Measurements from ENCODE around the gene CCL13. TPM values are rescaled to one million over a fixed set of nuclear protein-coding genes. Genes with fewer than 3 reads are reported as not detected.

Gene CCL13
- total RNA-seq, 1 experiment from 2014 or later, result not detected

GRCh38 chr17:34368946-34369500, 12.7 kb downstream of the CCL13 start:
- H3K27me3 ChIP-seq (ENCODE audit: control insufficient read depth, insufficient read depth, low read length), result no peaks in the 10 kb centered on the region
- H3K36me3 ChIP-seq (replicated peaks; ENCODE audit: control insufficient read depth, insufficient read depth, low read length), result no peaks in the 10 kb centered on the region
- no peak for DNase-seq
- no peak overlapping the region for H3K4me3 ChIP-seq (ENCODE audit: insufficient read depth, low read depth, low read length)

GRCh38 chr17:34369571-34369970, 13.3 kb downstream of the CCL13 start:
- H3K4me3 ChIP-seq (ENCODE audit: insufficient read depth, low read depth, low read length), result no peak overlapping the region
- no peaks in the 10 kb centered on the region for H3K36me3 ChIP-seq (replicated peaks; ENCODE audit: control insufficient read depth, insufficient read depth, low read length)
- H3K27me3 ChIP-seq (ENCODE audit: control insufficient read depth, insufficient read depth, low read length), result no peaks in the 10 kb centered on the region
- no peak for DNase-seq

DNA sequence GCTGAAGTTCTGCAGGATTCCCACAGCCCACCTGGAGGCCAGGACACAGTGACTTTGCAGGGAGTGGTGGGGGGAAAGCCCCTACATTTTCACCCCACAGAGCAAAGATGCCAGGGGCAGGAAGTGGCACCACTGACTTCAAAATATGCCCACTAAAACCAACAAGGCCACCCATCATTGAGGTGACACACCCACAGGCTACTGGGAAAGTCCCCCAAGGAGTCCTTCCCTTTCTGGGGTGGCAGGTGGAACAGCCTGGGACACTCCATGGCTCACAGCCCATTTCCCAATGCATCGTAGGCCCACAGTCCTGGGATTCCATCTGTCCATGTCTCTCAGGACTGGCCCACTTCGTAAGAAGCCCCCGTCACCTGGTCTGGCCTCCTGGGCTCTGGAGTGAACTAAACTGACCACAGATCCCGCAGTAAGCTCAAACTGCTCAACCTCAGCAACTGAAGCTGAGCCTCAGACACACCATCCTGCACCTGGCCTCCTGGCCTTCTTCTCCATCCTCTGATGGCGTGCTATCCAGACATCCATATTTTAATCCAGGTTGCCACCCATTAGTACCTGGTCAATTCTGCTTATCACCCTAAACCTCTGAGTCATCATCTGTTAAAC, 14.2 kb downstream of the CCL13 start:
- Histone ChIP-seq H3K36me3 (replicated peaks; ENCODE audit: control insufficient read depth, insufficient read depth, low read length) (no peaks in the 10 kb centered on the region), H3K4me3 (ENCODE audit: insufficient read depth, low read depth, low read length) (no peak overlapping the region), H3K27me3 (ENCODE audit: control insufficient read depth, insufficient read depth, low read length) (no peaks in the 10 kb centered on the region)
- DNase-seq, result no peak

GRCh38 chr17:34370997-34371395, 14.7 kb downstream of the CCL13 start:
- H3K27me3 ChIP-seq (ENCODE audit: control insufficient read depth, insufficient read depth, low read length), result no peaks in the 10 kb centered on the region
- no peak for DNase-seq
- no peak overlapping the region for H3K4me3 ChIP-seq (ENCODE audit: insufficient read depth, low read depth, low read length)
- no peaks in the 10 kb centered on the region for H3K36me3 ChIP-seq (replicated peaks; ENCODE audit: control insufficient read depth, insufficient read depth, low read length)

GRCh38 chr17:34371405-34372100, 15.3 kb downstream of the CCL13 start:
- no peaks in the 10 kb centered on the region for H3K36me3 ChIP-seq (replicated peaks; ENCODE audit: control insufficient read depth, insufficient read depth, low read length)
- H3K27me3 ChIP-seq (ENCODE audit: control insufficient read depth, insufficient read depth, low read length), result no peaks in the 10 kb centered on the region
- H3K4me3 ChIP-seq (ENCODE audit: insufficient read depth, low read depth, low read length), result no peak overlapping the region
- no peak for DNase-seq

DNA sequence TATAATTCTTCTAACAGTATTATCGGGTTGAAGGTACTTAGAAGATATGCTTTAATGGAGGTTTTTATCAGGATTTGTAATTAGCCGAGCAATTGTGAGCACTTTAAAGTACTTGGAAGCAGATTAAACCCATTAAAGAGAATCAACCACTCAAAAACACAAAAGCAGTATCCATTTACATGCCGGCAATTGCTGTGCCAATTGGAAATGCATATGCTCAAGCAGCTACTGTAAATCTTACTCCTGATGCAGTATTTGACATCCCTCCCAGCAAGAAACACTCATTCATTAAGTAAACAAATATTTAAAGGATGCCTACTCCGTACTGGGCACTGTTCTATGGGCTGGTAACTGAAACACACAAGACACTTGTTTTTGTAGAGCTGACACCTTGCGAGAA, 18.2 kb downstream of the CCL13 start:
- Histone ChIP-seq H3K27me3 (ENCODE audit: control insufficient read depth, insufficient read depth, low read length) (no peaks in the 10 kb centered on the region), H3K4me3 (ENCODE audit: insufficient read depth, low read depth, low read length) (no peak overlapping the region), H3K36me3 (replicated peaks; ENCODE audit: control insufficient read depth, insufficient read depth, low read length) (no peaks in the 10 kb centered on the region)
- DNase-seq, result no peak

GRCh38 chr17:34375426-34375997, 19.2 kb downstream of the CCL13 start:
- DNase-seq, result no peak
- H3K4me3 ChIP-seq (ENCODE audit: insufficient read depth, low read depth, low read length), result no peak overlapping the region
- no peaks in the 10 kb centered on the region for H3K27me3 ChIP-seq (ENCODE audit: control insufficient read depth, insufficient read depth, low read length)
- H3K36me3 ChIP-seq (replicated peaks; ENCODE audit: control insufficient read depth, insufficient read depth, low read length), result no peaks in the 10 kb centered on the region

- no peak for DNase-seq
- H3K27me3 ChIP-seq (ENCODE audit: control insufficient read depth, insufficient read depth, low read length), result no peaks in the 10 kb centered on the region
- H3K4me3 ChIP-seq (ENCODE audit: insufficient read depth, low read depth, low read length), result no peak overlapping the region
- H3K36me3 ChIP-seq (replicated peaks; ENCODE audit: control insufficient read depth, insufficient read depth, low read length), result no peaks in the 10 kb centered on the region
Measured at GRCh38 chr17:34377078-34377823, 21.0 kb downstream of the CCL13 start.

DNA sequence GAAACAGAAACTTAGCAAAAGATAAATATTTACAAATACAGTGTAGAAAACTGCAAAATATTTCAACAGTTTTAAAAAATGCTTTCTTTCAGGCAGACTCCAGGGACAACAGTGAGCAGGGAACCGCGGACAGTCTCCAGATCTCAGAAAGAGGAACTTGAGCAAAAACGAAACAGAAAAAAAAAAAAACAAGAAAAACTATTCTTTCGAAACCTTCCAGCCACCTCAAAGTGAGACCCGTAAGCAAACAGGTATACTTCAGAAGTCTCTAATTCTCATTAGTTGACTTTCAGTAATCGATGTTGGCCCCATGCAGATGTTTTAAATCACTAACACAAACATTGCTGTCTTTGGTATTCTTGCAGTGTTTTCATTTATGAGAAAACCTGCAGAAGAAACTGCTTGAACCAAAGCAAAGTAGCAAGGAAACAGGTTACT, 22.4 kb downstream of the CCL13 start:
- no peak overlapping the region for H3K4me3 ChIP-seq (ENCODE audit: insufficient read depth, low read depth, low read length)
- no peaks in the 10 kb centered on the region for H3K36me3 ChIP-seq (replicated peaks; ENCODE audit: control insufficient read depth, insufficient read depth, low read length)
- DNase-seq, result no peak
- H3K27me3 ChIP-seq (ENCODE audit: control insufficient read depth, insufficient read depth, low read length), result no peaks in the 10 kb centered on the region

DNA sequence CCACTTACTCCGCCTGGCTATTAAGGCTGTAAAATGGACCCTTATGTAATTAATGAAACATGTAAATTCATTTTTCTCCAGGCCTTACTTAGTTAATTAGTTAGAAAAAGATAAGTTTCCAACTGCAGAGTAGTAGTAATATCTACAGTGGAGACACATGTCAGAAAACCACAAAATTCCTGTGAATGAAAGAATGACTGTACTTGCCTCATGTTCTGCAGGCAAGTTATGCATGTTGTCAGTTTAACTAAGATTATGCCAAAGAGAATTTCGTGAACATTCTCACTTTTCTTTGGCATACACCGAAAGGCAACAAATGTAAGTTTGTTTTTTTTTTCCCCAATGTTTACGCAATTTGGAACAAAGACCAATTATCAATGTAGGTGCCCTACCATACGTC, 23.6 kb downstream of the CCL13 start:
- H3K27me3 ChIP-seq (ENCODE audit: control insufficient read depth, insufficient read depth, low read length), result no peaks in the 10 kb centered on the region
- H3K36me3 ChIP-seq (replicated peaks; ENCODE audit: control insufficient read depth, insufficient read depth, low read length), result no peaks in the 10 kb centered on the region
- no peak overlapping the region for H3K4me3 ChIP-seq (ENCODE audit: insufficient read depth, low read depth, low read length)
- no peak for DNase-seq

GRCh38 chr17:34382621-34383124, 26.4 kb downstream of the CCL13 start:
- no peaks in the 10 kb centered on the region for H3K27me3 ChIP-seq (ENCODE audit: control insufficient read depth, insufficient read depth, low read length)
- H3K36me3 ChIP-seq (replicated peaks; ENCODE audit: control insufficient read depth, insufficient read depth, low read length), result no peaks in the 10 kb centered on the region
- no peak for DNase-seq
- no peak overlapping the region for H3K4me3 ChIP-seq (ENCODE audit: insufficient read depth, low read depth, low read length)

DNA sequence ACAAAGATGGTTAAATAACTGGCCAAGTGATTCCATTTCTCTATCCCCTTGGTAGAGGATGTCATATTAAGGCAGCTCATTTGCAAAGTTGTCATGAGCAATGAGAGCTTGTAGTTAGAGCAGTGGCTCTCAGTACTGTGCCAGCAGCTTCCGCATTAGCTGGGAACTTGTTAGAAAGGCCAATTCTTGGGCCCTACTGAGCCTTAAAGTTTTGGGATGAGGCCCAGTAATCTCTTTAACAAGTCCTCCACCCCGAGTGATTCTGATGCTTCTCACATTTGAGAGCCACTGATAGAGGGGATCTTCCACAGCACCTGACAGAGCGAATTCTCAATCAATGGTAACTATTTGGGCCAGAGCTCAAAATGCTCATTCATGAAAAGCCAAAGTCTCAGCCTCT, 26.9 kb downstream of the CCL13 start:
- Histone ChIP-seq H3K4me3 (ENCODE audit: insufficient read depth, low read depth, low read length) (no peak overlapping the region), H3K36me3 (replicated peaks; ENCODE audit: control insufficient read depth, insufficient read depth, low read length) (no peaks in the 10 kb centered on the region), H3K27me3 (ENCODE audit: control insufficient read depth, insufficient read depth, low read length) (no peaks in the 10 kb centered on the region)
- no peak for DNase-seq

- Histone ChIP-seq H3K27me3 (ENCODE audit: control insufficient read depth, insufficient read depth, low read length) (no peaks in the 10 kb centered on the region), H3K4me3 (ENCODE audit: insufficient read depth, low read depth, low read length) (no peak overlapping the region), H3K36me3 (replicated peaks; ENCODE audit: control insufficient read depth, insufficient read depth, low read length) (no peaks in the 10 kb centered on the region)
- DNase-seq, result no peak
Measured at GRCh38 chr17:34384271-34384670, 28.0 kb downstream of the CCL13 start.

DNA sequence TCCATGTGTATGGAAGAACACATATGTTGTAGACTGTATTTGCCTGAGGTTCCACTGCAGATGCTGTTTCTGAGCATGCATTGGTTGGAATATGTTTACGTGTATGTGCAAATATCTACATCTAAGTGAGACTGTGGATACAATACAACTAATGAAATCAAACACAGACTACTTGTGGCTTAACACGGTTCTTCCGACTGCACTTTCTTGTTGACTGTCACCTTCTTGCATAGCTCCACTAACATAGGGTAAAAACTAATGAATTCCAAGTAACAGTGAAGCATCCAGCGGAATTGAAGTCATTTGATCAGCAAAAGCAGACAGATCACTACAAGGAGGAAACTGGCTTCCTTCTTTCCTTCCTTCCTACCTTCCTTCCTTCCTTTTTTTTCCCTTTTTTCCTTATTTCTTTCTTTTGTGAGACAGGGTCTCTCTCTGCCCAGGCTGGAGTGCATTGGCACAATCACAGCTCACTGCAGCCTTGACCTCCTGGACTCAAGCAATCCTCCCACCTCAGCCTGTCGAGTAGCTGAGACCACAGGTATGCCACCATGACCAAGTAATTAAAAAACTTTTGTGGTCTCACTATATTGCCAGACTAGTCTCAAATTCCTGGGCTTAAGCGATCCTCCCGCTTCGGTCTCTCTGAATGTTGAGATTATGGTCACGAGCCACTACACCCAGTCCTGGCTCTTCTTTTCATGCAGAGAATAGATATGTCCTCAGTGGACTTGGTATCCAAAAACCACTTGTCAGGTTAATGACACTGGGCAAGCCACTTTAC, 28.7 kb downstream of the CCL13 start:
- Histone ChIP-seq H3K27me3 (ENCODE audit: control insufficient read depth, insufficient read depth, low read length) (no peaks in the 10 kb centered on the region), H3K4me3 (ENCODE audit: insufficient read depth, low read depth, low read length) (no peak overlapping the region), H3K36me3 (replicated peaks; ENCODE audit: control insufficient read depth, insufficient read depth, low read length) (no peaks in the 10 kb centered on the region)
- DNase-seq, result no peak

All from H7 (cell line).